ENCODE results near the gene KRT14.
"Not testable (repeated sequence)": the region's sequence is repeated elsewhere in the genome, so short reads cannot be mapped to it uniquely, and the experiment has no call there.

- not testable (repeated sequence) for TF ChIP-seq CTCF, POLR2A (IDR thresholded peaks at IDR 0.05)
Measured at GRCh38 chr17:41619927-41620582, 33.4 kb upstream of the KRT14 start.

All from body of pancreas (tissue), 4 donors.